K562 (cell line): ENCODE results near the gene RBM17.

Source experiments
- CBX3 ChIP-seq, 2 experiments: IDR thresholded peaks; 1 replicate in 1 of 2; 2 replicates in 1 of 2; pipeline ENCODE4 v1.6.1; 2012; ENCODE audit warnings: inconsistent platforms in 2 of 2, low read length in 2 of 2, borderline replicate concordance in 1 of 2, control low read depth in 1 of 2
- CTCF ChIP-seq, 3 experiments: IDR thresholded peaks in 2 of 3; conservative IDR thresholded peaks in 1 of 3; 2 replicates each; pipeline ENCODE4 v1.5.1; 2011 to 2012; ENCODE audit warnings: low read length in 3 of 3, mild to moderate bottlenecking in 3 of 3, control low read depth in 2 of 3, improper control_type of control experiment in 1 of 3, inconsistent platforms in 1 of 3, low read depth in 1 of 3, mixed read lengths in 1 of 3, moderate library complexity in 1 of 3; ENCODE audit not compliant: insufficient read depth in 2 of 3
- GABPA ChIP-seq: fragments of 200-800 bp; sonication (Bioruptor generic); conservative IDR thresholded peaks from 2 replicates; pipeline ENCODE4 v1.6.1; 2016; ENCODE audit warnings: low read depth, missing genetic modification characterization, missing compliant biosample characterization
- HDAC6 ChIP-seq: IDR thresholded peaks from 2 replicates; pipeline ENCODE4 v1.6.1; 2012; ENCODE audit warnings: low read depth, mild to moderate bottlenecking, control low read depth, inconsistent platforms, low read length, moderate library complexity
- XRCC5 ChIP-seq: fragments of 200-400 bp; formaldehyde crosslinking; IDR thresholded peaks from 2 replicates; pipeline ENCODE4 v1.6.1; 2017; ENCODE audit warnings: low read depth, mild to moderate bottlenecking, low read length
- ZNF197 ChIP-seq: fragments of 200-800 bp; sonication (Bioruptor generic); IDR thresholded peaks from 2 replicates; pipeline ENCODE4 v1.6.1; 2016; ENCODE audit warnings: low read depth, missing genetic modification characterization, missing compliant biosample characterization
- ZNF551 ChIP-seq: fragments of 250-450 bp; sonication (Bioruptor Pico); IDR thresholded peaks from 2 replicates; pipeline ENCODE4 v1.5.0; 2021; ENCODE audit warnings: mild to moderate bottlenecking, moderate library complexity

GRCh38 chr10:6133331-6134098, 44.7 kb downstream of the RBM17 start:
- TF ChIP-seq CBX3 (IDR thresholded peaks at IDR 0.05; ENCODE audit: borderline replicate concordance in 1 of 2, low read length in 2 of 2), result no peak
- no peak for TF ChIP-seq CTCF (IDR thresholded peaks at IDR 0.05 in 2 of 3, conservative IDR thresholded peaks at IDR 0.05 in 1 of 3; ENCODE audit: insufficient read depth in 2 of 3, low read depth in 1 of 3, low read length in 3 of 3)
- TF ChIP-seq ZNF197, result no peak
- TF ChIP-seq HDAC6, result no peak
- no peak for TF ChIP-seq GABPA (tag)
- TF ChIP-seq XRCC5, result no peak
- no peak for TF ChIP-seq ZNF551 (CRISPR knock-in tag)
